SK-N-MC (cell line): ENCODE results near the gene GOLPH3.
"Not testable (repeated sequence)": the region's sequence is repeated elsewhere in the genome, so short reads cannot be mapped to it uniquely, and the experiment has no call there.

Source experiments
- EZH2 ChIP-seq: fragments of 200-600 bp; sonication (generic); IDR thresholded peaks from one replicate; pipeline ENCODE4 v1.6.1; 2017; ENCODE audit warnings: antibody characterized with exemption
- FOXP2 ChIP-seq: optimal IDR thresholded peaks from 2 replicates; pipeline ENCODE3; 2011; ENCODE audit warnings: mild to moderate bottlenecking, moderate library complexity; ENCODE audit not compliant: insufficient read depth; ENCODE audit errors: extremely low read length, control extremely low read depth

GRCh38 chr5:32080565-32080964 lies 93.6 kb downstream of the GOLPH3 start:
- not testable (repeated sequence) for TF ChIP-seq FOXP2, EZH2
